HL-60/S4 (cell line): ENCODE results near the gene PLK2.

Source experiments
- in situ Hi-C: fragments of 300-500 bp; cut with MboI; formaldehyde crosslinking; loops from 2 replicates; pipeline ENCODE4 v1.14.3; 2022; ENCODE audit warnings: low sequenced_read_pairs

The PLK2 gene

DNA sequence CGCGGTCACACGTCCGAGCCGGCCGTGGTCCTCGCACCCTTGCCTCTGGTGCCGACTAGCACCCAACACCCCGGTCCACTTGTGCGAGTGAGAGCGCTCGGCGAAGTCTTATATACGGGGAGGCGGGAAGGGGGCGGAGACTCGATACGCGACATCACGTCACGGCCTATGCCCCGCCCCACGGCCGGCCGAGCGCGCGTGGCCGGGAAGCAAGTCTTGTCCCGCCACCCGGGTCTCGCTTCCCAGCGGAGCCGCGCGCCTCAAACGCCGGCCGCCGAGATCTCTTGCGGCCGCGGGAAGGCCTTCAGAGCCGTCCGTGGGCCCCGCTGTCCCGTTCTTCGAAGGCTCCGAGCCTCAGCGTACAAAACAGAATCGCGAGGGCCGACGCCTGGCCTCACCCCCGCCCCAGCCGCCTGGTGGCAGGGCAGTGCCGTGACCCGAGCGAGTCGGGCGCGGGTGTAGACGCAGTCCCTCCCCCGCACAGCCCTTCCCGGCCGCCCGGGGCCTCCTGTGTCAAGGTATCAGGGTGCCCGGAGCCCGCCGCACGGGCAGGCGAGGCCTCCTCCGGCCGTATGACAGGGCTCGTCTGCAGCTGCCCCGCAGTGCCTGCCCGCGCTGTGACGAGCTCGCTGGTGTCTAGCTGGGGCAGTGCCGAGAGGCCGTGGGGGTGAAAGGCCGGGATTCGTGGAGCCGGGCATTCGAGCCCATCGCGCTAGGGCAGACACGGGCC, at the start of gene PLK2:
PLK2 (minus strand) TSS at position 85 of the 730 bp plus-strand sequence. CDS start 127 bp downstream, outside the sequence.
- in situ Hi-C loops, result loop anchor here (25.0 kb wide), 1 partner anchor 1173 kb away; no protein-coding TSS in a partner anchor

DNA sequence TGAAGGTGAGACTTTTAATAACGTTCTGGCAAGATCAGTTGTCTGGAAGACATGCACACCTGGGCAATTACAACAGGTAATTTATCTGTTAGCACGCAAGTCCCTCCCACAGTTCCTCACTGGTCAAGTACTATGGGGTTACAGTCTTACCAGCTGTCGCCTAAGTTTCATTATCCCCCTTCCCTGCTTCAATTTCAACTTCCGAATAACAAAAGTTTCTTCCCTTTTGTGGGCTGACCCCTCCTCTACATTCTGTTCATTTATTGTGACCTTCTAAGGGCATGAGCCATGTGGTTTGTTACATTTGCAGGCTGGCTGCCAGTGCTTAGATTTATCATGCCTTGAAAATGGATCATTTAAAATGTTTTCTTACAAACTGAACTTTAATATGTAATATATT, 47.8 kb upstream of the PLK2 start:
- in situ Hi-C loops, result no loop called here

DNA sequence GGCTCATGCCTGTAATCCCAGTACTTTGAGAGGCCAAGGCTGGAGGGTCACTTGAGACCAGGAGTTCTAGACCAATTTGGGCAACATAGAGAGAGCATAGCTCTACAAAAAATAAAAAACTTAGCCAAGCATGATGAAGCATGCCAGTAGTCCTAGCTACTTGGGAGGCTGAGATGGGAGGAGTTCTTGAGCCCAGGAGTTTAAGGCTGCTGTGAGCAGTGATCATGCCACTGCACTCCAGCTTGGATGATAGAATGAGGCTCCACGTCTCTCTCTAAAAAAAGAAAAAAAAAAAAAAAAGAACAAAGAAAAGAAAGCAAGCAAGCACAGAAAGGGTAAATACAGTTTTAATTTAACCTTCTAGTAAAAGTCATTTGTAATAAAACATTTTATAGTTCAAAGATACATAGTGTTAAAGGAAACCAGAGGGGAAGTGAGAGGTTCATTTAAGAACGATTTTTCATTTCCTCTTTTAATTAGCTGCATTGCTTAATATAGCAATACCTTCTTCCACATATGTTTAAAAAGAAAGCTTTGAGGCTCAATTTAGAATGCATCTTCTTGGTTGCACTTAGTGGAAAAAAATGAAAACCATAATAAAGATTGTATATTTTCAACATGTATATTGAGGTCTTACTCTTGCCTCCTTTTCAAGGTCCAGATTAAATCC, 46.2 kb upstream of the PLK2 start:
- in situ Hi-C loops, result no loop called here

DNA sequence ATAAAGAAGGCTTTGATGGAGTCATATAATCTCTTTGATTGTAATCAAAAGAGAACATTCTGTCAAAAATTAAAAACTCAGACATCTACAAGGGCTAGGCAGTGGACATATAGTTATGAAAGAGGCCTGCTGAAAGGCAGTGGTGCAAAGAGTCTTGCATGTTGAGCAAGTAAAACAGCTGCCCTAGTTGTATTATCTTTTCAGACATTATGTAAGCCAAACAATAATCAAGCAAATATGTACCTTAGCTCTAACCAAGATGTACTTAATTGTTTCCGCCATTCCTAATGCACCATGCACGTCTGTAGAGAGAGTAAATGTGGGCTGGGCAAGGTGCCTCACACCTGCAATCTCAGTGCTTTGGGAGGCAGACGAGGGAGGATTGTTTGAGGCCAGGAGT, 45.6 kb upstream of the PLK2 start:
- in situ Hi-C loops, result no loop called here

DNA sequence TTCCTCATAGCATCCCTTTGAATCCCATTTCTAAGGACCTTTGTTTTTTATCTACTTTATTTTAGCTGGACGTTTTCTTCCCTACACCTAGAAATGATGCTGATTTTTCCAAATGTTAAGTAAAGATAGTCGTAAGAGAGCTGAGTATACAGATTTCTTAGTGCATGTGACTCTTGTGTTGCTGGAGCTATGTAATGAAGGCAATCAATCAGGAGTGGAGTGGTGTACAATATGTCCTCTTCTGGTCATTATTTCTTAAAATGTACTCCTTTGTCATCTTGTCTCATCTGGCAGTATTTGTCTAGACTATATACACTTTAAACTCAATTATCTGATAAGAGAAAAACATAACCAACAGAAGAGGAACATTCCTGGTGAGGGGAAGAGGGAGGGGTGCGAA, 44.9 kb upstream of the PLK2 start:
- in situ Hi-C loops, result no loop called here

DNA sequence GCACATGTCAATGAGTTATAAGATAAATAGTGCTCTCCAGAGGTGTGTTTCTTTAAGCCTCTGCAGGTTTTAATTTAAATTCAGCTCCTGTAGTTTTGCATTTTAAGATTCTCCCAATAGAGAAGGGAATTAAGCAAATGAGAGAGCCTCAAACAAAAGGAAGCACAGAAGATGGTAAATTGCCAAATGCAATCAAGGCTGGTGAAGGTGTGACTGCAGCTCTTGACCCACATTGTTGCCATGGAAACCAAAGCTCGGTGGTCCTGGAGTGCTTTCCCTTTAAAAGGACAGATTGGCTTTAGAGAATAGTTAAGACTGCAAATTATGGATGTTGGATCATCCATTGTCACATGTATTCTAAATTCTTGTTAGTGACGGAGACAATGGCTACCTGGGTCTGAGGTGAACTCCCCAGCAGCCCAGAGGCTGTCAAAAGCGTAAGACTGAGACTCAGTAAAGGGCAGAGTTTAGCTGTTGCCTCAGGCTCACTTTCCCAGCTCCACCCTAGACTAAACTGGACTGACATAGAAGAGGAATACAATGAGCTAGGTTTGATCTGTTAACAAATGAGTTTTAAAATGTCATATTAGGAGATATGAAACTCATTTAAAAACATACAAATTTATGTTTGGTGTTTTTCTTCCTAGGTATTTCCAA, 43.6 kb upstream of the PLK2 start:
- in situ Hi-C loops, result no loop called here

DNA sequence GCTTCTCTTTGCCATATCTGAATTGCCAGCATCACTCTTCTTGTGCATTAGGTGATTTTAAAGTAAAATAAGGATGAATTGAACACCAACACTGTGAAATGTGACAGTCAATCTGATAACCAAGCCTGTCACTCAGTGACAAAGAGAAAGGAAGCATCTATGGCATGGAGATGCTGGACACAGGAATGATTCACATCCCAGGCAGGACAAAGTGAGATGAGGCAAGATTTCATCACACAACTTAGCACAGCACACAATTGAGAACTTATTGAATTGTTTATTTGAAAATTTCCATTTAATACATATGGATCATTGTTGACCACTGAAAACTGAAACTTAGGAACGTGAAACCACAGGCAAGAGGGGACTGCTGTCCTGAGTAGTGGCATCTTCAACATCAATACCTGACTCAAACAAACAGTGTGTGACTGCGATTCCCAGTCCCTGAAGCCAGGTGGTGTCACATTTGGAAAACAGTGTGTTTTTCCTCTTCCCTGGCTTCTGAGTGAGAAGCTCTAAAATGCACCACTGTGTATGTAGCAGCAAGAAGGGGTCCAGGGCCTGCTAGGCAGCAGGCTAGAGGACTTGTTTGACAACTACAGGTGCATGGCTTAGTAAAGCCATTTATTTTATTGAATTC, 42.0 kb upstream of the PLK2 start:
- in situ Hi-C loops, result no loop called here

DNA sequence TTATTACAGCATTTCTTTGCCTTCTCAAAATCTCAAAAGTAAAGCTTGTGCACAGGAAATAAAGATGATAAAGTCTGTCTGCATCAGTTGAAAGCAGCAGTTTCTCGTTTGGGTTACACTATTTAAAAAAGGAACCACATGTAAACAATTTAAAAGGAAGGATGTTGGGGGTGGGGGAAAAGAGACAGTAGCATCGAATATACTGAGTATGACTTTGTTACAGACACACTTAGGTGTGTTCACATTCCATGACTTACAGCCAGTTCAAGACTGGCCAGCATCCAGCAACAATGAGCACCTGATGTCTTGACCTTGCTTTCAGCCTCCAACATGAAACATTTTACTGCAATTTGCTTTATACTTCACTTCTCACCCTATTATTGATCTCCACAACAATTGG, 40.1 kb upstream of the PLK2 start:
- in situ Hi-C loops, result loop anchor here (10.0 kb wide), 1 partner anchor 65 kb away; no protein-coding TSS in a partner anchor

DNA sequence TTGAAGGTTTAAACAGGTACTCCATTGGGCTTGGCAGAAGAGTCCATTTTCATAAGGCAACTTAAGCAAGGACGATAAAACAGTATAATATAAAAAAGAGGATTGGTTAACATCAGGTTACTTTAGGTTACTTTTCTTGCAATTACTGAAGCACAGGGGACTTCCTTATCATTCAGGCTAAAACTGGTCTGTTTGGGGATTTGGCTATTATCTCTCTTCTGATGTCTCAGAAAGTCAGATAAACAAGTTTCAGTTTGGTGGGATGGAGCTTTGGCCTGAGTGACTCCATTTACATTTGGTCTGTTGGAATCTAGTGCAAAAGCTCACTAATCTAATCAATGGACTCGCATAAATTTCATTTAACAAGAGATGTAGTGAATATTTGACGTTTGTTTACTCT, 39.3 kb upstream of the PLK2 start:
- in situ Hi-C loops, result loop anchor here (10.0 kb wide), 1 partner anchor 66 kb away; no protein-coding TSS in a partner anchor

DNA sequence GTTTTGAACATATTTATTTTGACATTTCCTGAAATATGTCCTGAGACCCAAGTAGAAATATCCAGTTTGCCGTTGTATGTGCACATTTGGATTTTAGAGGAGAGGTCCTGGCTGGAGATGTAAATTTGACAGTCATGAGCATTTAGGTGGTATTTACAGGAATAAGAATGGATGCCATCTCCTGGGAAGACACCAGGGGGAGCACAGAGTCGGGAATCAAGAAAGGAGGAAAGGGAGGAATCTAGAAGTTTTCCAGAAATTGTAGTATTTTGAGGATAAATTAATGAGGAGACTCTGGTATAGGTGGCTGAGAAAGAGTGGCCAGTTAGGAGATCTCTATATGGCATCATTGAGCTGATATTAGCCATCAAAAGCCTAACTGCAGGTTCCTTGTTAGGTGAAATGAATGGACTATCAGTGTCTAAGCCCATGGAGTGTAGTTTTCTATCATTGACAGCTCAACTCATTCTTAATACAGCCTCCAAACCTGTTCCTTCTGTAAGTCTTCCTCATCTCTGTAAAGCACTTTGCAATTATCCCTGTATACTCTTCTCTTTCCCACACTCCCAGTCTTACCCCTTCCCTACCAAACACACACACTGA, 38.6 kb upstream of the PLK2 start:
- in situ Hi-C loops, result loop anchor here (10.0 kb wide), 1 partner anchor 66 kb away; no protein-coding TSS in a partner anchor

DNA sequence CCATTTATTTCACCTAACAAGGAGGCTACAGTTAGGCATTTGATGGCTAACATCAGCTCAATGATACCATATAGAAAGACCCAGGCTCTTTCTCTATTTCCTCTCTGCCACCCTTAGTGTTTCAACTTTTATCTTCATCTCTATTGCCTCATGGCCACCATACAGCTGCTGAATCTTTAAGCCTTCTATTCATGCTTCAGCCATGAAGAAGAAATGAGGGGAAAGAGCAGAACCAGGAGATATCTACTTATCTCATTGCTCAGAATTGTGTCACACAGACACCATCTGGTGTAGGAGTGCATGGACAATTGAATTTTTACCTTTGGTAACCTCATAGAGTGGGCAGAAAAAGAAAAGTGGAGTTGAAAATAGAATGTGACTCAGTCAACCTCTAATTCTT, 38.0 kb upstream of the PLK2 start:
- in situ Hi-C loops, result loop anchor here (10.0 kb wide), 1 partner anchor 67 kb away; no protein-coding TSS in a partner anchor

DNA sequence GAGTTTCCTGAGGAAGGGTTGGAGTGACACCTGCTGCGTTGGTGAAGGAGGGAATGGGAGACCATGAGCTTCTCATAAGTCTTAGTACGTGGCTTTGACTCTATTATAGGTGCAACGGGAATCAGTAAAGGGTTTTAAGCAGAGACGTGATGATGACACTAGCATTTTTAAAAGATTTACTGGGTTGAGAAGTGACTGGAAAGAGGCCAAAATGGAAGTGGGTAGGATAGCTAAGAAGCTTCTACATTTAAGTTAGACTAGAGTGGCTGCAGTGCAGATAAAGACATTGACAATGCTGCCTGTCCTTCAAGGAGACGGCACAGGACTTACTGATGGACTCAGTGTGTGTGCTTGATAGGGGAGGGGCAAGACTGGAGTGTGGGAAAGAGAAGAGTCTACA, 37.5 kb upstream of the PLK2 start:
- in situ Hi-C loops, result loop anchor here (10.0 kb wide), 1 partner anchor 67 kb away; no protein-coding TSS in a partner anchor

DNA sequence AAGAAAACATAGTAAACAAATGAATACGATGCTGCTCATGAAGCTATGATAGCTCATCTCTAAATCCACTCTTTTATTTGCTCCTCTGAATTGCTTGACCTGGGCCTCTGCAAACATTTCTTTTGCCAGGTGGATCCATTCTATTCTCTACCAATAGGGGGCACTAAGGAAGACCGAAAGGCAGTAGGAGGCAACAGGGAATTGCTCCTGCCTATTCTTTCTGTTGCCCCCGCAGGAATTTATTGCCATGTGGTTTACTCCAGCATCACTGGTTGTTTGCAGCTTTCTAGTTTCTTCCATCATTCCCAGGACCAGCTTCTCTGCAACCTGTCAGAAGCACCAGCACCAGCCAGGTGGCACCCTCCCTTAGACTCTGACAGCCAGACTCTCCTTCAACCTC, 36.6 kb upstream of the PLK2 start:
- in situ Hi-C loops, result loop anchor here (10.0 kb wide), 1 partner anchor 68 kb away; no protein-coding TSS in a partner anchor

DNA sequence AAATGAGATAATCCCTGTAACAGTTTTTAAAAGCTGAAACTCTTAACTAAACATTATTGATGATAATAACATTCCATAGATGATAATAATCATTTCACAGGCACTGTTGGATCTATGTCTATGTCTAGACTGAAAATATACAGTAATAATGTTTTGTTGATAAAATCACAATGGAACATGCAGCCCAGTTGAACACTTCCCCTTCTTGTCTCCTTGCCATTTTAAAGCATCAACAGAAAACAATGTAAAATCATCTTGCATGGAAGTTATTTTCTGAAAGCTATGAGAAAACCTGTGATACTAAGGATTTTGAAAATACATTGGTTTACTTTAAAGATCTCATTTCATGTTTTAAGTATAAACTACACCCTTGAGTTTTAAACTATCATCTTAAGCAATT, 33.3 kb upstream of the PLK2 start:
- in situ Hi-C loops, result loop anchor here (10.0 kb wide), 1 partner anchor 72 kb away; no protein-coding TSS in a partner anchor

DNA sequence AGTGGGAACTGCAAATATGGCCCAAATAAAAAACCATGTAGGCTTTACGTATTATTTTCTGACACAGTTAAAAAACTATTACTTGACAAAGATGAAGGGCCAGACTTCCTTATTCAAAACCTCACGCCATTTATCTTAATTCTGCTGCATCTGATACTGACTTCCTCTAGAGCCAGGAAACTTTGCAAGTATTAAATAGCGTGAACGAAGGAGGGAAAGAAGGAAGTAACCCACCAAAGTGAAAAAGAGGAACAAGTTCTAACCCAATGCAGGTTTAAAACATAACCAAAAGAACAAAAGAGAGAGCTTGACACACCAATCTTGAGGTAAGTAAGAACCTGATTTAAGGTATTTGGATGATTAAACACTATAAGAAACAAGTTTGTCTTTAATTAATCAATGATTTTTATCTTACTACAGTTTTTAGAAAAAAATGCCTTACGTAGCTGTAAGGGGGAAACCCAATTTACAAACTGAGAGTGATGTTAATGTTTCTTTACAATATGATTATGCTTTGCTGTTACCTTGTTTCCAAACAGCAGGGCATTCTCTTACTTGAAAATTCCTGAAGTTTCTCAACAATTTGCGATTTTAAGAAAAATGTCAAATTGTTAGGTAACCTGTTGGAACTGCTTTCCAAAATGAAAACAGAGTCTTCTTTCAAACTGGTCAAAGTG, 31.5 kb upstream of the PLK2 start, which contains the start of gene GAPT:
GAPT (plus strand) TSS at position 220 of the 677 bp plus-strand sequence. CDS start 3,102 bp downstream, outside the sequence.
- in situ Hi-C loops, result loop anchor here (10.0 kb wide), 1 partner anchor 73 kb away; no protein-coding TSS in a partner anchor

DNA sequence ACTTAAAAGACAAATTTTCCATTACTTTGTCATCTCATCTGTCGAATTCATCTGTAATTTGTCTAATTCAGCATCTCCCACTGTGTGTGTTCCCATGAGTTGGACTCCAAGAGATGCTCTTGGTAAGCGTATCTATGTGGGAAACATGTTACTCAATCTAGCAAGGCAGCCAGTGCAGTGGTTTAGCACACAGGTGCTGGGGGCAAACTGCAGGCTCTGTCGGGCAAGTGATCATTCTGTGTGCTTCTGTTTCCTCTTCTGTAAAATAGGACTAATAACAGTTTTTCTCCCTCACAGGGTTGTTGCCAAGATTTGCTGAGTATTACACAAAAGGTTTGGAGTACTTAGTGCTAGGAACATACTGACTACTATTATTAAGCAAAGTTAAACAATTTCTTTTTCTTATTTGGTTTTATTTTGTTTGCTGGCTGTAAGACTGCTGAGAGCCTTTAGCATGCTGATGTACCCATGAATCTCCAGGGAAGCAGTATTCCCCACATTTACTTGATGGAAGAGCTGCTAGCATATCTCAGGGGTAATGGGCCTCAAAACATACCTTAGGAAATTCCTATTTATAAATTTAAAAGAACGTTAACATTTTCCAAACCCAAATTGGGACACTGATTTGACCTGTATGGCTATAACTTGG, 30.6 kb upstream of the PLK2 start:
- in situ Hi-C loops, result loop anchor here (10.0 kb wide), 1 partner anchor 74 kb away; no protein-coding TSS in a partner anchor

DNA sequence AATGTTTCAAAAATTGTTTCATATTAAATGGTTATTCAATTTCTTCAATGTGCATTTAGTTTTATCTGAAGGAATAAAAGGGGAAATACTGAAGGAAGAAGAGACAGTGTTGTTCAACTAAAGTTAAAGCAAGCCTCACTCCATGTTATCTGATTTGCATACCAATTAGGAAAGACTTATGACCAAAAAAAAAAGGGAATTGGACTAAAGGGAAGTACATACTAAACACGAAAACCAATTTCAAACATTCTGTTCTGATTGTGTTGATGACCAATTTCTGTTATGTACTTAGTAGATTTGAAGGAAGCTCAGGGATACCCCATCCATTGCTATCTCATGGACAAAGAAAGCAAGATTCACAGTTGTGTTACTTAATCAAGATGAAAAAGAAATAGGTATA, 26.4 kb upstream of the PLK2 start:
- in situ Hi-C loops, result loop anchor here (10.0 kb wide), 1 partner anchor 339 kb away; no protein-coding TSS in a partner anchor

DNA sequence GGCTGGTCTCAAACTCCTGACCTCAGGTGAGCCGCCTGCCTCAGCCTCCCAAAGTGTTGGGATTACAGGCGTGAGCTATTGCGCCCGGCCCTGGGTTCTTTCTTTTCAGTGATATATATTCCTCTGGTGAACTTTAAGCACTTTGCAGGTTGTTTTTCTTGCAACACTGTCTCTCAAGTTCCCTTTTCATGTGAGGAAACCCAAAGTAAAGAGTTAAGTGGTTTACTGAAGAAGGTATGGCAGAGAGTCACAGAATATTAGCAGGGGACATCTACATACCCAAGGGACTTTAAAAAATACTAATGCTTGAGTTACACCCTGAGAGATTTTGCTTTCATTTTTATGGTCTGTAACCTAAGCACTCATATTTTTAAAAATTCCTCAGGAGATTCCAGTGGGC, 24.6 kb upstream of the PLK2 start:
- in situ Hi-C loops, result loop anchor here (10.0 kb wide), 1 partner anchor 340 kb away; no protein-coding TSS in a partner anchor

DNA sequence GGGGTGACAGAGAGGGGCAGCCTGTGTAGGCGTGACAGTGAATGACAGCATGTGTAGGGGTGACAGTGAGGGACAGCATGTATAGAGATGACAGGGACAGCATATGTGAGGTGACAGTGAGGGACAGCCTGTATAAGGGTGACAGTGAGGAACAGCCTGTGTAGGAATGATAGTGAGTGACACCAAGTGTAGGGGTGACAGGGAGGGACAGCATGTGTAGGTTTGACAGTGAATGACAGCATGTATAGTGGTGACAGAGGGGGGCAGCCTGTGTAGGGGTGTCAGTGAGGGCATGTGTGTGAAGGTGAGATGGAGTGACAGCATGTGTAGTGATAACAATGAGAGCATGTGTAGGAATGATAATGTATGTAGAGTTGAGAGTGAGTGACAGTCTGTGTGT, 22.6 kb upstream of the PLK2 start:
- in situ Hi-C loops, result loop anchor here (10.0 kb wide), 1 partner anchor 342 kb away; no protein-coding TSS in a partner anchor
